ENCODE measurements around the gene GTF2B.
"Not testable (repeated sequence)": the region's sequence is repeated elsewhere in the genome, so short reads cannot be mapped to it uniquely, and the experiment has no call there.

Gene GTF2B

GRCh38 chr1:88880717-88881116 is 10.7 kb downstream of the GTF2B start:
- not testable (repeated sequence) for H3K27me3 ChIP-seq (ENCODE audit: control insufficient read depth, insufficient read depth, low read length); H3K9me3 ChIP-seq (ENCODE audit: control insufficient read depth, insufficient read depth, low read length); H3K36me3 ChIP-seq (ENCODE audit: control insufficient read depth, insufficient read depth, low read length); H3K4me3 ChIP-seq (ENCODE audit: low read depth, low read length); H3K4me1 ChIP-seq (ENCODE audit: control insufficient read depth, insufficient read depth, low read length); H3K9ac ChIP-seq (ENCODE audit: low read depth, low read length)

GRCh38 chr1:88878731-88879130 is 12.6 kb downstream of the GTF2B start:
- Histone ChIP-seq H3K36me3 (ENCODE audit: control insufficient read depth, insufficient read depth, low read length) (no peaks in the 10 kb centered on the region), H3K4me3 (ENCODE audit: low read depth, low read length) (no peak overlapping the region), H3K9me3 (ENCODE audit: control insufficient read depth, insufficient read depth, low read length) (no peaks in the 10 kb centered on the region), H3K9ac (ENCODE audit: low read depth, low read length) (no peak overlapping the region), H3K27me3 (ENCODE audit: control insufficient read depth, insufficient read depth, low read length) (no peaks in the 10 kb centered on the region), H3K4me1 (ENCODE audit: control insufficient read depth, insufficient read depth, low read length) (no peaks in the 10 kb centered on the region)

- no peaks in the 10 kb centered on the region for H3K27me3 ChIP-seq (ENCODE audit: control insufficient read depth, insufficient read depth, low read length)
- H3K9ac ChIP-seq (ENCODE audit: low read depth, low read length): no peak overlapping the region
- no peaks in the 10 kb centered on the region for H3K9me3 ChIP-seq (ENCODE audit: control insufficient read depth, insufficient read depth, low read length)
- no peaks in the 10 kb centered on the region for H3K36me3 ChIP-seq (ENCODE audit: control insufficient read depth, insufficient read depth, low read length)
- no peaks in the 10 kb centered on the region for H3K4me1 ChIP-seq (ENCODE audit: control insufficient read depth, insufficient read depth, low read length)
- H3K4me3 ChIP-seq (ENCODE audit: low read depth, low read length): no peak overlapping the region
Observed at GRCh38 chr1:88877911-88878310, 13.5 kb downstream of the GTF2B start.

GRCh38 chr1:88877382-88877825 is 14.0 kb downstream of the GTF2B start:
- Histone ChIP-seq H3K4me1 (ENCODE audit: control insufficient read depth, insufficient read depth, low read length) (no peaks in the 10 kb centered on the region), H3K36me3 (ENCODE audit: control insufficient read depth, insufficient read depth, low read length) (no peaks in the 10 kb centered on the region), H3K9ac (ENCODE audit: low read depth, low read length) (no peak overlapping the region), H3K9me3 (ENCODE audit: control insufficient read depth, insufficient read depth, low read length) (no peaks in the 10 kb centered on the region), H3K4me3 (ENCODE audit: low read depth, low read length) (no peak overlapping the region), H3K27me3 (ENCODE audit: control insufficient read depth, insufficient read depth, low read length) (no peaks in the 10 kb centered on the region)

- Histone ChIP-seq H3K9me3 (ENCODE audit: control insufficient read depth, insufficient read depth, low read length) (no peaks in the 10 kb centered on the region), H3K9ac (ENCODE audit: low read depth, low read length) (no peak overlapping the region), H3K27me3 (ENCODE audit: control insufficient read depth, insufficient read depth, low read length) (no peaks in the 10 kb centered on the region), H3K4me3 (ENCODE audit: low read depth, low read length) (no peak overlapping the region), H3K4me1 (ENCODE audit: control insufficient read depth, insufficient read depth, low read length) (no peaks in the 10 kb centered on the region), H3K36me3 (ENCODE audit: control insufficient read depth, insufficient read depth, low read length) (no peaks in the 10 kb centered on the region)
Observed at GRCh38 chr1:88876573-88877365, 14.6 kb downstream of the GTF2B start.

GRCh38 chr1:88875595-88875994 is 15.8 kb downstream of the GTF2B start:
- no peaks in the 10 kb centered on the region for H3K36me3 ChIP-seq (ENCODE audit: control insufficient read depth, insufficient read depth, low read length)
- H3K9ac ChIP-seq (ENCODE audit: low read depth, low read length): no peak overlapping the region
- H3K27me3 ChIP-seq (ENCODE audit: control insufficient read depth, insufficient read depth, low read length): no peaks in the 10 kb centered on the region
- H3K9me3 ChIP-seq (ENCODE audit: control insufficient read depth, insufficient read depth, low read length): no peaks in the 10 kb centered on the region
- H3K4me3 ChIP-seq (ENCODE audit: low read depth, low read length): no peak overlapping the region
- H3K4me1 ChIP-seq (ENCODE audit: control insufficient read depth, insufficient read depth, low read length): no peaks in the 10 kb centered on the region

- Histone ChIP-seq H3K9ac (ENCODE audit: low read depth, low read length) (no peak overlapping the region), H3K4me3 (ENCODE audit: low read depth, low read length) (no peak overlapping the region), H3K9me3 (ENCODE audit: control insufficient read depth, insufficient read depth, low read length) (no peaks in the 10 kb centered on the region), H3K36me3 (ENCODE audit: control insufficient read depth, insufficient read depth, low read length) (no peaks in the 10 kb centered on the region), H3K4me1 (ENCODE audit: control insufficient read depth, insufficient read depth, low read length) (no peaks in the 10 kb centered on the region), H3K27me3 (ENCODE audit: control insufficient read depth, insufficient read depth, low read length) (no peaks in the 10 kb centered on the region)
Observed at GRCh38 chr1:88873737-88874349, 17.5 kb downstream of the GTF2B start.

- not testable (repeated sequence) for H3K27me3 ChIP-seq (ENCODE audit: control insufficient read depth, insufficient read depth, low read length); H3K9ac ChIP-seq (ENCODE audit: low read depth, low read length); H3K4me1 ChIP-seq (ENCODE audit: control insufficient read depth, insufficient read depth, low read length); H3K36me3 ChIP-seq (ENCODE audit: control insufficient read depth, insufficient read depth, low read length); H3K9me3 ChIP-seq (ENCODE audit: control insufficient read depth, insufficient read depth, low read length); H3K4me3 ChIP-seq (ENCODE audit: low read depth, low read length)
Observed at GRCh38 chr1:88869644-88870043, 21.7 kb downstream of the GTF2B start.

GRCh38 chr1:88867743-88868521 is 23.4 kb downstream of the GTF2B start:
- H3K4me1 ChIP-seq (ENCODE audit: control insufficient read depth, insufficient read depth, low read length): no peaks in the 10 kb centered on the region
- no peak overlapping the region for H3K4me3 ChIP-seq (ENCODE audit: low read depth, low read length)
- H3K9ac ChIP-seq (ENCODE audit: low read depth, low read length): no peak overlapping the region
- no peaks in the 10 kb centered on the region for H3K36me3 ChIP-seq (ENCODE audit: control insufficient read depth, insufficient read depth, low read length)
- no peaks in the 10 kb centered on the region for H3K27me3 ChIP-seq (ENCODE audit: control insufficient read depth, insufficient read depth, low read length)
- no peaks in the 10 kb centered on the region for H3K9me3 ChIP-seq (ENCODE audit: control insufficient read depth, insufficient read depth, low read length)

- no peaks in the 10 kb centered on the region for H3K36me3 ChIP-seq (ENCODE audit: control insufficient read depth, insufficient read depth, low read length)
- H3K4me3 ChIP-seq (ENCODE audit: low read depth, low read length): no peak overlapping the region
- H3K4me1 ChIP-seq (ENCODE audit: control insufficient read depth, insufficient read depth, low read length): no peaks in the 10 kb centered on the region
- no peaks in the 10 kb centered on the region for H3K27me3 ChIP-seq (ENCODE audit: control insufficient read depth, insufficient read depth, low read length)
- no peaks in the 10 kb centered on the region for H3K9me3 ChIP-seq (ENCODE audit: control insufficient read depth, insufficient read depth, low read length)
- H3K9ac ChIP-seq (ENCODE audit: low read depth, low read length): no peak overlapping the region
Observed at GRCh38 chr1:88851303-88852063, 39.9 kb downstream of the GTF2B start.

- Histone ChIP-seq H3K9ac (ENCODE audit: low read depth, low read length) (no peak overlapping the region), H3K4me1 (ENCODE audit: control insufficient read depth, insufficient read depth, low read length) (no peaks in the 10 kb centered on the region), H3K9me3 (ENCODE audit: control insufficient read depth, insufficient read depth, low read length) (no peaks in the 10 kb centered on the region), H3K36me3 (ENCODE audit: control insufficient read depth, insufficient read depth, low read length) (no peaks in the 10 kb centered on the region), H3K4me3 (ENCODE audit: low read depth, low read length) (no peak overlapping the region), H3K27me3 (ENCODE audit: control insufficient read depth, insufficient read depth, low read length) (no peaks in the 10 kb centered on the region)
Observed at GRCh38 chr1:88847643-88848042, 43.7 kb downstream of the GTF2B start.
